ENCODE measurements around the gene SERBP1. TPM values are rescaled to one million over a fixed set of nuclear protein-coding genes. Genes with fewer than 3 reads are reported as not detected.

Gene SERBP1
- total RNA-seq, 1 donor from 2014 or later: 137 TPM

GRCh38 chr1:67393737-67394136 is 36.5 kb downstream of the SERBP1 start:
- intact Hi-C loops (cut with DNase I): no loop called here
- no peak overlapping the region for H3K4me3 ChIP-seq
- DNase-seq: no peak
- ATAC-seq: no peak
- TF ChIP-seq CTCF (IDR thresholded peaks at IDR 0.05): no peak
- H3K4me1 ChIP-seq: no peaks in the 10 kb centered on the region
- H3K36me3 ChIP-seq: no peaks in the 10 kb centered on the region
- no peak overlapping the region for H3K27ac ChIP-seq
- H3K9me3 ChIP-seq: no peaks in the 10 kb centered on the region
- no peaks in the 10 kb centered on the region for H3K27me3 ChIP-seq

GRCh38 chr1:67393240-67393639 is 37.0 kb downstream of the SERBP1 start:
- ATAC-seq (peak; percentile 62), DNase-seq (no peak)
- Histone ChIP-seq H3K4me3 (no peak overlapping the region), H3K27me3 (no peaks in the 10 kb centered on the region), H3K27ac (no peak overlapping the region), H3K9me3 (no peaks in the 10 kb centered on the region), H3K4me1 (no peaks in the 10 kb centered on the region), H3K36me3 (no peaks in the 10 kb centered on the region)
- no peak for TF ChIP-seq CTCF (IDR thresholded peaks at IDR 0.05)
- intact Hi-C loops (cut with DNase I): no loop called here

- ATAC-seq (no peak), DNase-seq (no peak)
- Histone ChIP-seq H3K4me1 (no peaks in the 10 kb centered on the region), H3K4me3 (no peak overlapping the region), H3K27me3 (no peaks in the 10 kb centered on the region), H3K9me3 (no peaks in the 10 kb centered on the region), H3K27ac (no peak overlapping the region), H3K36me3 (no peaks in the 10 kb centered on the region)
- TF ChIP-seq CTCF (IDR thresholded peaks at IDR 0.05): no peak
- intact Hi-C loops (cut with DNase I): no loop called here
These were observed 39.9 kb downstream of the SERBP1 start for GRCh38 chr1:67390041-67390887.

- H3K4me1 ChIP-seq: no peaks in the 10 kb centered on the region
- no peaks in the 10 kb centered on the region for H3K36me3 ChIP-seq
- no peak for TF ChIP-seq CTCF (IDR thresholded peaks at IDR 0.05)
- no peaks in the 10 kb centered on the region for H3K9me3 ChIP-seq
- H3K4me3 ChIP-seq: no peak overlapping the region
- H3K27ac ChIP-seq: no peak overlapping the region
- ATAC-seq (no peak), DNase-seq (no peak)
- intact Hi-C loops (cut with DNase I): no loop called here
- no peaks in the 10 kb centered on the region for H3K27me3 ChIP-seq
These were observed 46.1 kb downstream of the SERBP1 start for GRCh38 chr1:67383999-67384638.

- Histone ChIP-seq H3K9me3 (no peaks in the 10 kb centered on the region), H3K4me1 (no peaks in the 10 kb centered on the region), H3K27ac (no peak overlapping the region), H3K27me3 (no peaks in the 10 kb centered on the region), H3K4me3 (no peak overlapping the region), H3K36me3 (no peaks in the 10 kb centered on the region)
- DNase-seq (no peak), ATAC-seq (no peak)
- intact Hi-C loops (cut with DNase I): no loop called here
- TF ChIP-seq CTCF (IDR thresholded peaks at IDR 0.05): no peak
These were observed 47.9 kb downstream of the SERBP1 start for GRCh38 chr1:67382292-67382691.

Measured in upper lobe of right lung (tissue), 1 donor.